Natural killer cell (primary cell): ENCODE results near the gene IPO4. TPM values are rescaled to one million over a fixed set of nuclear protein-coding genes. Genes with fewer than 3 reads are reported as not detected.
A peak's percentile ranks its signal among the peaks of the same experiment; 100 is the strongest.

Experiments
- ATAC-seq, 3 donors: fragments of 150-1000 bp in 2 of 3; fragments of 200-7000 bp in 1 of 3; cut with Tn5 transposase; 1 replicate in 1 of 3; 2 replicates in 2 of 3; pipeline ENCODE4 v1.10.0; 2021; ENCODE audit warnings: mild to moderate bottlenecking in 2 of 3, moderate library complexity in 2 of 3
- DNase-seq, 2 donors: peaks; one replicate each; pipeline versions ENCODE4 v3.0.0 to v3.0.0-alpha.2; 2013 to 2021; ENCODE audit warnings: mixed read lengths in 1 of 2
- H3K27ac ChIP-seq: one replicate; pipeline ENCODE4 v1.5.1; 2013; ENCODE audit warnings: mild to moderate bottlenecking, low read length
- H3K27me3 ChIP-seq: one replicate; pipeline ENCODE4 v1.6.1; 2013; ENCODE audit warnings: low read length; ENCODE audit not compliant: control insufficient read depth, insufficient read depth
- H3K36me3 ChIP-seq: one replicate; pipeline ENCODE4 v1.6.1; 2013; ENCODE audit warnings: low read length; ENCODE audit not compliant: control insufficient read depth, insufficient read depth
- H3K4me1 ChIP-seq: one replicate; pipeline ENCODE4 v1.6.1; 2013; ENCODE audit warnings: low read length; ENCODE audit not compliant: control insufficient read depth, insufficient read depth
- H3K4me3 ChIP-seq: one replicate; pipeline ENCODE4 v1.5.1; 2013; ENCODE audit warnings: low read length
- H3K9me3 ChIP-seq: one replicate; pipeline ENCODE4 v1.6.1; 2013; ENCODE audit warnings: low read length; ENCODE audit not compliant: control insufficient read depth, insufficient read depth
- H3K27ac Mint-ChIP-seq, 2 donors: one replicate each; pipeline ENCODE4 v1.8.0; 2022; ENCODE audit warnings: mild to moderate bottlenecking in 2 of 2, mixed read lengths in 2 of 2, moderate library complexity in 1 of 2
- H3K27me3 Mint-ChIP-seq, 2 donors: one replicate each; pipeline ENCODE4 v1.8.0; 2022; ENCODE audit warnings: low read depth in 2 of 2, mixed read lengths in 2 of 2
- H3K36me3 Mint-ChIP-seq: one replicate; pipeline ENCODE4 v1.8.0; 2022; ENCODE audit warnings: mixed read lengths
- H3K4me1 Mint-ChIP-seq, 2 donors: one replicate each; pipeline ENCODE4 v1.8.0; 2022; ENCODE audit warnings: mixed read lengths in 2 of 2
- H3K4me3 Mint-ChIP-seq: one replicate; pipeline ENCODE4 v1.8.0; 2022; ENCODE audit warnings: mild to moderate bottlenecking, moderate library complexity, mixed read lengths
- H3K9me3 Mint-ChIP-seq, 2 donors: one replicate each; pipeline ENCODE4 v1.8.0; 2022; ENCODE audit warnings: mixed read lengths in 2 of 2
- CTCF ChIP-seq: fragments of 200-600 bp; IDR thresholded peaks from one replicate; pipeline ENCODE4 v1.8.0; 2022; ENCODE audit warnings: antibody characterized with exemption
- WGBS: methylation state at CpG from one replicate; pipeline ENCODE4 v1.1.7; 2013; ENCODE audit warnings: missing lambda C conversion rate; ENCODE audit not compliant: insufficient coverage; 5-methylcytosine and 5-hydroxymethylcytosine counted together
- intact Hi-C: fragments of 100-400 bp; cut with micrococcal nuclease; formaldehyde crosslinking; loops from one replicate; pipeline ENCODE4 v1.14.2; 2022
- total RNA-seq, 4 donors: library from RNA; stranded (reverse); fragments of 120-200 nt in 1 of 4; gene quantifications; one replicate each; pipeline versions ENCODE4 v1.2.3 to v1.2.4, GENCODE V29; 2013 to 2022

IPO4 gene
- total RNA-seq, 3 donors from 2014 or later (not counting 1 experiment from before 2014, with no cell fraction given): 46.2 to 61.5 (median 51.9) TPM

DNA sequence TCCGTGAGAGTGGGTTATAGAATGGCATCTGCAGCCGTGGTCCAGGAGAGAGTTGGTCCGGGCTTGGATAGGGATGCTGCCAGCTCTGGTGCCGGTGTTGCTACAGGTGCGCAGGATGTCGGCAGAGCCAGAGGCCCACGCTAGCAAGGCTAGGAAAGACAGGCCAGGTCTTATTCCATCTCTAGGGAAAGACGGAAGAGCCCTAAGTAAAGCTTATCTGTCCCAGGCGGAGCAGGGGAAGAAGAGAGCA lies 53.1 kb downstream of the IPO4 start:
- Histone ChIP-seq H3K4me1 (peaks cover 41% of the 10 kb centered on the region), H3K36me3 (peaks cover 25% of the 10 kb centered on the region), H3K4me3 (peak overlapping the region; percentile 82), H3K27ac (peak overlapping the region; percentile 78), H3K27me3 (no peaks in the 10 kb centered on the region), H3K9me3 (no peaks in the 10 kb centered on the region)
- 20% methylated on average over 9 of the region's 9 CpGs for WGBS
- no peak for TF ChIP-seq CTCF
- H3K4me1 Mint-ChIP-seq: peaks cover 31 to 34% of the 10 kb centered on the region in 2 donors
- ATAC-seq (no peak), DNase-seq (no peak)
- H3K9me3 Mint-ChIP-seq: no peaks in the 10 kb centered on the region
- H3K27me3 Mint-ChIP-seq: no peaks in the 10 kb centered on the region
- H3K27ac Mint-ChIP-seq: peak overlapping the region; percentile 91 to 94
- peak overlapping the region; percentile 97 for H3K4me3 Mint-ChIP-seq
- intact Hi-C loops: loop anchor here (10.0 kb wide), 1 partner anchor 1211 kb away; the partner anchor contains the start of gene PRMT5
- no peaks in the 10 kb centered on the region for H3K36me3 Mint-ChIP-seq

DNA sequence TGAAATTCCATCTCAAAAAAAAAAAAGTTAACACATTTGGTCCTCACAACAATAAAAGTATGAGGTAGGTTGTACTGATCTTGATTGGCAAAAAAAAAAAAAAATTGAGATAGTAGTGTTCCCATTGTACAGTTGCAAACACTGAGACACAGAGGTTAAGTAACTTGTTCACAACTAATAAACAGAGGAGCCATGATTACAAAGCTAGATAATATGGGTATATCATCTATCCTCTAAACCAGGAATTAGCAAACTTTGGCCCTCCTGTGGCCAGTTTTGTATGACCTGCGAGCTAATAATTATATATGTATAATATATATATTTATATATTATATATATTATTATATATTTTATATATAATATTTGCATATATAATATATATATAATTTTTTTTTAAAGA lies 54.9 kb downstream of the IPO4 start:
- Histone ChIP-seq H3K4me3 (no peak overlapping the region), H3K27me3 (no peaks in the 10 kb centered on the region), H3K4me1 (peaks cover 30% of the 10 kb centered on the region), H3K36me3 (peaks cover 19% of the 10 kb centered on the region), H3K9me3 (no peaks in the 10 kb centered on the region), H3K27ac (no peak overlapping the region)
- ATAC-seq: no peak
- DNase-seq: no peak
- Mint-ChIP-seq H3K27ac (no peak overlapping the region), H3K36me3 (no peaks in the 10 kb centered on the region), H3K27me3 (no peaks in the 10 kb centered on the region), H3K4me3 (no peak overlapping the region), H3K4me1 (peaks cover 21 to 24% of the 10 kb centered on the region in 2 donors), H3K9me3 (no peaks in the 10 kb centered on the region)
- no CpG with 5 or more reads among the region's 1 CpG for WGBS
- intact Hi-C loops: loop anchor here (10.0 kb wide), 1 partner anchor 1209 kb away; the partner anchor contains the start of gene PRMT5
- TF ChIP-seq CTCF: no peak

DNA sequence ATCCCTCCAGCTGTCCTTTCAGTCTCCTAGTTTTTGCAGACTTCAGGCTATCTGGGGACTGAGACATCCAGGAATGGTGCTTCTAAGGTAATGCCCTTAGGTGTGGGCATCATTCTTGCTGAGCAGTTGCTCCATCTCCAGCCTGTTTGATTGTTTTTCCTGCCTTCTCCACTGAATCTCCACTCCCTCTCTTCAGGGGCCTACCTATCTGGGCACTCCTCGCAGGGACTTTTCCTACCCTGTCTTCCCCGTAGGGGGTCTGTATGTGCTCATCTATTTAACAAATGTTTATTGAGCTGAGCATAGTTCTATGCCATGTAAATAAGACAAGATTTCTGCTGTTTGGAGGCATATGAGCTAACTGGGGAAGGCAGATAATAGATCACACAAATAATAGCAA lies 55.6 kb downstream of the IPO4 start:
- peaks cover 11% of the 10 kb centered on the region for H3K36me3 ChIP-seq
- DNase-seq (no peak), ATAC-seq (no peak)
- Mint-ChIP-seq H3K27me3 (no peaks in the 10 kb centered on the region), H3K4me1 (peaks cover 17 to 19% of the 10 kb centered on the region in 2 donors), H3K9me3 (no peaks in the 10 kb centered on the region), H3K36me3 (no peaks in the 10 kb centered on the region), H3K27ac (no peak overlapping the region), H3K4me3 (no peak overlapping the region)
- no peak for TF ChIP-seq CTCF
- H3K27ac ChIP-seq: no peak overlapping the region
- H3K27me3 ChIP-seq: no peaks in the 10 kb centered on the region
- H3K9me3 ChIP-seq: no peaks in the 10 kb centered on the region
- H3K4me3 ChIP-seq: no peak overlapping the region
- 100% methylated on average over 1 of the region's 2 CpGs for WGBS
- intact Hi-C loops: loop anchor here (10.0 kb wide), 1 partner anchor 1208 kb away; the partner anchor contains the start of gene PRMT5
- H3K4me1 ChIP-seq: peaks cover 30% of the 10 kb centered on the region

- no peaks in the 10 kb centered on the region for H3K27me3 ChIP-seq
- H3K9me3 ChIP-seq: no peaks in the 10 kb centered on the region
- peaks cover 22% of the 10 kb centered on the region for H3K4me1 ChIP-seq
- peak in 1 of 2 donors; percentile 62 for DNase-seq
- TF ChIP-seq CTCF: no peak
- H3K27me3 Mint-ChIP-seq: no peaks in the 10 kb centered on the region
- H3K27ac ChIP-seq: no peak overlapping the region
- peak overlapping the region in 1 of 2 donors; percentile 20 for H3K27ac Mint-ChIP-seq
- H3K4me3 Mint-ChIP-seq: no peak overlapping the region
- no peak for ATAC-seq
- peaks cover 16 to 17% of the 10 kb centered on the region in 2 donors for H3K4me1 Mint-ChIP-seq
- H3K4me3 ChIP-seq: no peak overlapping the region
- intact Hi-C loops: loop anchor here (10.0 kb wide), 1 partner anchor 1207 kb away; the partner anchor contains the start of gene PRMT5
- H3K36me3 Mint-ChIP-seq: no peaks in the 10 kb centered on the region
- no peaks in the 10 kb centered on the region for H3K9me3 Mint-ChIP-seq
- WGBS: 39% methylated on average over 24 of the region's 24 CpGs
- peaks cover 3% of the 10 kb centered on the region for H3K36me3 ChIP-seq
These were observed 56.4 kb downstream of the IPO4 start for GRCh38 chr14:24132061-24132685.
